SU-DHL-6 (cell line): ENCODE measurements around the gene PEX11B.

Experiments
- CTCF ChIP-seq: fragments of 200-600 bp; sonication (generic); IDR thresholded peaks from one replicate; pipeline ENCODE4 v1.5.1; 2017; ENCODE audit warnings: antibody characterized with exemption, mild to moderate bottlenecking, low read length, moderate library complexity; ENCODE audit not compliant: insufficient read depth, poor library complexity, severe bottlenecking
- EZH2phosphoT487 ChIP-seq: fragments of 200-600 bp; sonication (generic), shearing (Covaris generic); conservative IDR thresholded peaks from 2 replicates; pipeline ENCODE4 v1.6.1; 2018; ENCODE audit warnings: mild to moderate bottlenecking, antibody characterized with exemption, low read length, moderate library complexity, mixed read lengths

- TF ChIP-seq EZH2phosphoT487, result no peak
- no peak for TF ChIP-seq CTCF
Measured at GRCh38 chr1:145963265-145964019, 44.9 kb upstream of the PEX11B start.
